K562 (cell line): Measurements from ENCODE around the gene TOMT. TPM values are rescaled to one million over a fixed set of nuclear protein-coding genes. Genes with fewer than 3 reads are reported as not detected.

ENCODE experiments used
- ARHGAP35 ChIP-seq: fragments of 450-650 bp; IDR thresholded peaks from 2 replicates; pipeline ENCODE4 v1.6.1; 2018; ENCODE audit not compliant: partially characterized antibody
- ATF1 ChIP-seq, 2 experiments: fragments of 450-650 bp in 1 of 2; IDR thresholded peaks; 2 replicates each; pipeline ENCODE4 v1.6.1; 2016; ENCODE audit warnings: missing compliant biosample characterization in 1 of 2, missing genetic modification characterization in 1 of 2
- CBX3 ChIP-seq, 2 experiments: IDR thresholded peaks; 1 replicate in 1 of 2; 2 replicates in 1 of 2; pipeline ENCODE4 v1.6.1; 2012; ENCODE audit warnings: inconsistent platforms in 2 of 2, low read length in 2 of 2, borderline replicate concordance in 1 of 2, control low read depth in 1 of 2
- E2F3 ChIP-seq: fragments of 250-450 bp; sonication (Bioruptor Pico); IDR thresholded peaks from 2 replicates; pipeline ENCODE4 v1.4.0; 2020; ENCODE audit warnings: mild to moderate bottlenecking
- FOXJ2 ChIP-seq: fragments of 200-800 bp; sonication (Bioruptor generic); IDR thresholded peaks from 2 replicates; pipeline ENCODE4 v1.6.1; 2016; ENCODE audit warnings: missing genetic modification characterization, missing compliant biosample characterization
- GABPB1 ChIP-seq: sonication (generic); formaldehyde crosslinking; IDR thresholded peaks from 2 replicates; pipeline ENCODE4 v1.8.0; 2022; ENCODE audit warnings: mild to moderate bottlenecking, missing genetic modification reagents
- JUND ChIP-seq, 2 experiments: IDR thresholded peaks; 2 replicates in 1 of 2; 3 replicates in 1 of 2; pipeline ENCODE4 v1.6.1; 2011; ENCODE audit warnings: borderline replicate concordance in 2 of 2, low read depth in 2 of 2, low read length in 2 of 2, improper control_type of control experiment in 1 of 2, missing biosample characterization in 1 of 2, missing genetic modification characterization in 1 of 2, missing genetic modification reagents in 1 of 2
- POU5F1 ChIP-seq: fragments of 150-350 bp; IDR thresholded peaks from 2 replicates; pipeline ENCODE4 v1.6.1; 2014; ENCODE audit warnings: borderline replicate concordance, low read length, low read depth, mild to moderate bottlenecking; ENCODE audit not compliant: partially characterized antibody
- TEAD1 ChIP-seq, 2 experiments: fragments of 450-650 bp in 1 of 2; sonication (generic) in 1 of 2; formaldehyde crosslinking; IDR thresholded peaks; 2 replicates each; pipeline versions ENCODE4 v1.4.0 to v1.8.0; 2020 to 2022; ENCODE audit warnings: mild to moderate bottlenecking in 2 of 2, missing genetic modification reagents in 1 of 2
- ZNF121 ChIP-seq: sonication (generic); formaldehyde crosslinking; conservative IDR thresholded peaks from 2 replicates; pipeline ENCODE4 v1.8.0; 2022; ENCODE audit warnings: missing genetic modification reagents
- ZNF174 ChIP-seq: fragments of 250-450 bp; sonication (Bioruptor Pico); IDR thresholded peaks from 2 replicates; pipeline ENCODE4 v1.4.0; 2020; ENCODE audit warnings: mild to moderate bottlenecking
- polyA plus RNA-seq, 8 experiments: library from polyadenylated mRNA; depleted of rRNA in 4 of 8; stranded (reverse) in 5 of 8; unstranded in 3 of 8; fragments of >200 nt; fragmentation: Nextera tagmentation in 2 of 8; fragmentation: Illumina TruSeq in 1 of 8; extraction: Ambion mirVana in 2 of 8; extraction: Trizol in 1 of 8; gene quantifications; 2 replicates each; pipeline versions ENCODE4 v1.2.1 to v1.2.3, GENCODE V29; 2011 to 2014; ENCODE audit warnings: inconsistent platforms in 1 of 8, missing spikeins in 1 of 8
- total RNA-seq, 7 experiments: library from RNA; depleted of rRNA in 6 of 7; stranded (reverse); fragments of >200 nt in 6 of 7; fragmentation: Illumina TruSeq in 2 of 7; extraction: Trizol in 2 of 7; gene quantifications; 2 replicates each; pipeline versions ENCODE4 v1.2.1 to v1.2.3, GENCODE V29; 2011 to 2021; ENCODE audit warnings: low replicate concordance in 1 of 7
- TF ChIP-seq, protein P1 (sequence below): sonication (generic); formaldehyde crosslinking; IDR thresholded peaks from 2 replicates; pipeline ENCODE4 v1.8.0; 2022; ENCODE audit warnings: mild to moderate bottlenecking, missing genetic modification reagents
- TF ChIP-seq, protein P2 (sequence below): fragments of 450-650 bp; IDR thresholded peaks from 2 replicates; pipeline ENCODE4 v1.6.1; 2018; ENCODE audit not compliant: partially characterized antibody
- TF ChIP-seq, protein P3 (sequence below), 3 experiments: fragments of 200-800 bp in 1 of 3; sonication (Bioruptor generic) in 1 of 3; sonication (generic) in 1 of 3; formaldehyde crosslinking in 1 of 3; IDR thresholded peaks; 2 replicates each; pipeline versions ENCODE4 v1.6.1 to v1.8.0; 2016 to 2022; ENCODE audit warnings: mild to moderate bottlenecking in 2 of 3, missing compliant biosample characterization in 2 of 3, missing genetic modification characterization in 2 of 3, missing genetic modification reagents in 1 of 3
- TF ChIP-seq, protein P4 (sequence below): sonication (generic); formaldehyde crosslinking; IDR thresholded peaks from 2 replicates; pipeline ENCODE4 v1.9.0; 2022; ENCODE audit warnings: mild to moderate bottlenecking, missing genetic modification reagents

TOMT gene
- total and polyA plus RNA-seq, 9 of the 15 experiments (the other 6 are each of a cell fraction or from before 2014, with no cell fraction given): not detected

DNA sequence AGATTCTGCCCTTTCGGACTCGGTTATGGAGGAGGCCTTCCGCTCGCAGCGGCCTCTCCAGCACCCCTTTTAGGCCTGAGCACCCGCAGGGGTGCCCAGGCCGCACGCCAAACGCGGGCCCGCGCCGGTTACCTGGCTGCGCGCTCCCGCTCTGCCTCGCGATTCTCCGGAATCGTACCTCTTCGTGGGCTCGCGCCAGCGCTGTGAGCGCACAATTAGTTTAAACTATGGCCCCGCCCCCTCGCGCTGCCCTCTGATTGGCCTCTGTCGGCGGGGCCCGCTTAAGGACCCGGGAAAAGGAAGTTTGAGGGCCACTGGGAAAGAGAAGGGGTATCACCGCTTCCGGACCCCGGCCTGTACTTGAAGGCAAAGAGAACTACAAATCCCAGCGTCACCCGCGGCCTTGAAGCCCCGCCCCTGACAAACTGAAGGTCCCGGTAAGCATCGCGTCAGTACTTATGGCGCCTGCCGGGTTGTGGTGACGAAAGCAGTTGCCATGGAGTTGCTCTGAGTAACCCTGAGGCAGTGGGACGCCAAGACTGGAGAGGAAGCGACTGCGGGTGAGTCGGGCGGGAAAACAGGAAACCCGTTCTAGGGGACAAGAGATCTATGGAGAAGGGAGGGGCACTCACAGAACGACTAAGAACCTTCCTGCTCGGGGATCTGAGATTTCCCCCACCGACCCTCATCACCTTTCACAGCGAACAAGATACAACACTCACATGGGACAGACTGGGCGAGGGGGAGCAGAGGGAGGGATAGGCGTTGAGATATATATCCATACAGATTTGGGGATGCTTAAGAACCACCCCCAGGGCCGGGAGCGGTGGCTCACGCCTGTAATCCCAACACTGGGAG is 25.2 kb upstream of the TOMT start, which contains the start of the genes LRRC51 and NUMA1 (continued):
- no peak for TF ChIP-seq ZNF121 (CRISPR knock-in tag)
- TF ChIP-seq ATF1 (CRISPR knock-in tag; IDR thresholded peaks at IDR 0.05): no peak; the same call in 1 of the 2 replicates
- TF ChIP-seq ATF1 (tag; IDR thresholded peaks at IDR 0.05): peak; percentile 98
- TF ChIP-seq, protein P1, sequence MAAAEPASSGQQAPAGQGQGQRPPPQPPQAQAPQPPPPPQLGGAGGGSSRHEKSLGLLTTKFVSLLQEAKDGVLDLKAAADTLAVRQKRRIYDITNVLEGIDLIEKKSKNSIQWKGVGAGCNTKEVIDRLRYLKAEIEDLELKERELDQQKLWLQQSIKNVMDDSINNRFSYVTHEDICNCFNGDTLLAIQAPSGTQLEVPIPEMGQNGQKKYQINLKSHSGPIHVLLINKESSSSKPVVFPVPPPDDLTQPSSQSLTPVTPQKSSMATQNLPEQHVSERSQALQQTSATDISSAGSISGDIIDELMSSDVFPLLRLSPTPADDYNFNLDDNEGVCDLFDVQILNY (CRISPR knock-in tag): 0 out of 2 replicates have a peak, but pooled peaks have one; percentile 17
- TF ChIP-seq POU5F1: peak; percentile 9
- no peak for TF ChIP-seq TEAD1 (CRISPR knock-in tag; IDR thresholded peaks at IDR 0.05)
- TF ChIP-seq, protein P2, sequence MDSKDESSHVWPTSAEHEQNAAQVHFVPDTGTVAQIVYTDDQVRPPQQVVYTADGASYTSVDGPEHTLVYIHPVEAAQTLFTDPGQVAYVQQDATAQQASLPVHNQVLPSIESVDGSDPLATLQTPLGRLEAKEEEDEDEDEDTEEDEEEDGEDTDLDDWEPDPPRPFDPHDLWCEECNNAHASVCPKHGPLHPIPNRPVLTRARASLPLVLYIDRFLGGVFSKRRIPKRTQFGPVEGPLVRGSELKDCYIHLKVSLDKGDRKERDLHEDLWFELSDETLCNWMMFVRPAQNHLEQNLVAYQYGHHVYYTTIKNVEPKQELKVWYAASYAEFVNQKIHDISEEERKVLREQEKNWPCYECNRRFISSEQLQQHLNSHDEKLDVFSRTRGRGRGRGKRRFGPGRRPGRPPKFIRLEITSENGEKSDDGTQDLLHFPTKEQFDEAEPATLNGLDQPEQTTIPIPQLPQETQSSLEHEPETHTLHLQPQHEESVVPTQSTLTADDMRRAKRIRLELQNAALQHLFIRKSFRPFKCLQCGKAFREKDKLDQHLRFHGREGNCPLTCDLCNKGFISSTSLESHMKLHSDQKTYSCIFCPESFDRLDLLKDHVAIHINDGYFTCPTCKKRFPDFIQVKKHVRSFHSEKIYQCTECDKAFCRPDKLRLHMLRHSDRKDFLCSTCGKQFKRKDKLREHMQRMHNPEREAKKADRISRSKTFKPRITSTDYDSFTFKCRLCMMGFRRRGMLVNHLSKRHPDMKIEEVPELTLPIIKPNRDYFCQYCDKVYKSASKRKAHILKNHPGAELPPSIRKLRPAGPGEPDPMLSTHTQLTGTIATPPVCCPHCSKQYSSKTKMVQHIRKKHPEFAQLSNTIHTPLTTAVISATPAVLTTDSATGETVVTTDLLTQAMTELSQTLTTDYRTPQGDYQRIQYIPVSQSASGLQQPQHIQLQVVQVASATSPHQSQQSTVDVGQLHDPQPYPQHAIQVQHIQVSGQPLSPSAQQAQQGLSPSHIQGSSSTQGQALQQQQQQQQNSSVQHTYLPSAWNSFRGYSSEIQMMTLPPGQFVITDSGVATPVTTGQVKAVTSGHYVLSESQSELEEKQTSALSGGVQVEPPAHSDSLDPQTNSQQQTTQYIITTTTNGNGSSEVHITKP: peak; percentile 99
- TF ChIP-seq JUND (IDR thresholded peaks at IDR 0.05; ENCODE audit: borderline replicate concordance, low read depth, low read length): peak; percentile 77
- TF ChIP-seq JUND (tag; IDR thresholded peaks at IDR 0.05; ENCODE audit: borderline replicate concordance, low read depth, low read length): peak; percentile 25; the same call in 1 of the 3 replicates
- peak; percentile 80 for TF ChIP-seq FOXJ2
- no peak for TF ChIP-seq ZNF174
- TF ChIP-seq, protein P3, sequence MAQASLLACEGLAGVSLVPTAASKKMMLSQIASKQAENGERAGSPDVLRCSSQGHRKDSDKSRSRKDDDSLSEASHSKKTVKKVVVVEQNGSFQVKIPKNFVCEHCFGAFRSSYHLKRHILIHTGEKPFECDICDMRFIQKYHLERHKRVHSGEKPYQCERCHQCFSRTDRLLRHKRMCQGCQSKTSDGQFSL (CRISPR knock-in tag; IDR thresholded peaks at IDR 0.05): peak; percentile 84; the same call in 1 of the 2 replicates
- TF ChIP-seq, protein P3 (tag; IDR thresholded peaks at IDR 0.05): no peak
- 0 out of 3 replicates have a peak, but pooled peaks of 1 of the 2 experiments have one; percentile 50 for TF ChIP-seq CBX3 (IDR thresholded peaks at IDR 0.05; ENCODE audit: borderline replicate concordance in 1 of 2, low read length in 2 of 2)
- peak; percentile 89 for TF ChIP-seq GABPB1 (CRISPR knock-in tag)
- TF ChIP-seq E2F3: peak; percentile 25
- TF ChIP-seq, protein P4, sequence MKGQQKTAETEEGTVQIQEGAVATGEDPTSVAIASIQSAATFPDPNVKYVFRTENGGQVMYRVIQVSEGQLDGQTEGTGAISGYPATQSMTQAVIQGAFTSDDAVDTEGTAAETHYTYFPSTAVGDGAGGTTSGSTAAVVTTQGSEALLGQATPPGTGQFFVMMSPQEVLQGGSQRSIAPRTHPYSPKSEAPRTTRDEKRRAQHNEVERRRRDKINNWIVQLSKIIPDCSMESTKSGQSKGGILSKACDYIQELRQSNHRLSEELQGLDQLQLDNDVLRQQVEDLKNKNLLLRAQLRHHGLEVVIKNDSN: 0 out of 2 replicates have a peak, but pooled peaks have one; percentile 5
- no peak for TF ChIP-seq ARHGAP35
